Activated T-helper 17 cell treated with anti-CD3 and anti-CD28 coated beads, Interleukin-2, amount 50 U/mL, for 72 hours (primary cell): ENCODE results near the gene PACS2. TPM values are rescaled to one million over a fixed set of nuclear protein-coding genes. Genes with fewer than 3 reads are reported as not detected.

ENCODE experiments used
- ATAC-seq: fragments of 150-1000 bp; cut with Tn5 transposase; replicated peaks from 2 replicates; pipeline ENCODE4 v1.10.0; 2021; ENCODE audit warnings: mild to moderate bottlenecking, moderate library complexity
- H3K27ac Mint-ChIP-seq: one replicate; pipeline ENCODE4 v1.8.0; 2022; ENCODE audit warnings: mixed read lengths
- H3K27me3 Mint-ChIP-seq: one replicate; pipeline ENCODE4 v1.8.0; 2022; ENCODE audit warnings: mixed read lengths
- H3K36me3 Mint-ChIP-seq: one replicate; pipeline ENCODE4 v1.8.0; 2022; ENCODE audit warnings: low read depth, mild to moderate bottlenecking, mixed read lengths
- H3K4me1 Mint-ChIP-seq: one replicate; pipeline ENCODE4 v1.8.0; 2022; ENCODE audit warnings: mixed read lengths
- H3K4me3 Mint-ChIP-seq: one replicate; pipeline ENCODE4 v1.8.0; 2022; ENCODE audit warnings: mild to moderate bottlenecking, mixed read lengths
- H3K9me3 Mint-ChIP-seq: one replicate; pipeline ENCODE4 v1.8.0; 2022; ENCODE audit warnings: mixed read lengths
- total RNA-seq, 2 donors: library from RNA; stranded (reverse); gene quantifications; one replicate each; pipeline ENCODE4 v1.2.3, GENCODE V29; 2022

Gene PACS2
- total RNA-seq, 2 donors from 2014 or later: 26.4 to 30.0 TPM

GRCh38 chr14:105391541-105391940 is 77.0 kb downstream of the PACS2 start:
- no peak for ATAC-seq
- no peaks in the 10 kb centered on the region for H3K36me3 Mint-ChIP-seq
- no peaks in the 10 kb centered on the region for H3K4me1 Mint-ChIP-seq
- H3K27ac Mint-ChIP-seq: no peak overlapping the region
- no peak overlapping the region for H3K4me3 Mint-ChIP-seq
- H3K9me3 Mint-ChIP-seq: no peaks in the 10 kb centered on the region
- H3K27me3 Mint-ChIP-seq: no peaks in the 10 kb centered on the region

GRCh38 chr14:105392131-105393090 is 77.9 kb downstream of the PACS2 start:
- ATAC-seq: no peak
- H3K9me3 Mint-ChIP-seq: no peaks in the 10 kb centered on the region
- H3K4me3 Mint-ChIP-seq: no peak overlapping the region
- no peaks in the 10 kb centered on the region for H3K4me1 Mint-ChIP-seq
- H3K27me3 Mint-ChIP-seq: no peaks in the 10 kb centered on the region
- no peaks in the 10 kb centered on the region for H3K36me3 Mint-ChIP-seq
- no peak overlapping the region for H3K27ac Mint-ChIP-seq

- Mint-ChIP-seq H3K36me3 (no peaks in the 10 kb centered on the region), H3K9me3 (no peaks in the 10 kb centered on the region), H3K4me3 (no peak overlapping the region), H3K4me1 (no peaks in the 10 kb centered on the region), H3K27ac (no peak overlapping the region), H3K27me3 (no peaks in the 10 kb centered on the region)
- ATAC-seq: no peak
Observed at GRCh38 chr14:105393151-105393550, 78.6 kb downstream of the PACS2 start.

GRCh38 chr14:105394714-105395537 is 80.4 kb downstream of the PACS2 start:
- ATAC-seq: no peak
- no peak overlapping the region for H3K27ac Mint-ChIP-seq

GRCh38 chr14:105395538-105395854 is 80.9 kb downstream of the PACS2 start:
- Mint-ChIP-seq H3K36me3 (peaks cover 6% of the 10 kb centered on the region), H3K4me1 (peaks cover 5% of the 10 kb centered on the region), H3K27ac (no peak overlapping the region), H3K27me3 (no peaks in the 10 kb centered on the region), H3K9me3 (peaks cover 2% of the 10 kb centered on the region), H3K4me3 (no peak overlapping the region)
- no peak for ATAC-seq

More at GRCh38 chr14:105394714-105395537, 80.4 kb downstream of the PACS2 start:
- Mint-ChIP-seq H3K9me3 (no peaks in the 10 kb centered on the region), H3K27me3 (no peaks in the 10 kb centered on the region), H3K4me3 (no peak overlapping the region), H3K36me3 (no peaks in the 10 kb centered on the region), H3K4me1 (no peaks in the 10 kb centered on the region)

GRCh38 chr14:105397350-105397931 is 82.9 kb downstream of the PACS2 start:
- Mint-ChIP-seq H3K4me1 (peaks cover 5% of the 10 kb centered on the region), H3K27ac (peak overlapping the region; percentile 66), H3K4me3 (peak overlapping the region; percentile 72), H3K9me3 (peaks cover 9% of the 10 kb centered on the region), H3K27me3 (no peaks in the 10 kb centered on the region), H3K36me3 (peaks cover 18% of the 10 kb centered on the region)
- ATAC-seq: no peak

GRCh38 chr14:105398044-105398725 is 83.6 kb downstream of the PACS2 start, which contains the start of gene TEX22:
TSS of gene TEX22 (plus strand) at chr14:105398538. CDS start at chr14:105399341, 803 bp downstream.
- Mint-ChIP-seq H3K27ac (peak within 1 kb of the TSS; percentile 74), H3K4me1 (peaks cover 5% of the 10 kb centered on the region), H3K27me3 (no peaks in the 10 kb centered on the region), H3K36me3 (peaks cover 18% of the 10 kb centered on the region), H3K4me3 (peak within 1 kb of the TSS; percentile 72), H3K9me3 (peaks cover 9% of the 10 kb centered on the region)
- peak; percentile 92 for ATAC-seq

- ATAC-seq: peak; percentile 52
- H3K4me1 Mint-ChIP-seq: peaks cover 5% of the 10 kb centered on the region
- H3K27ac Mint-ChIP-seq: peak overlapping the region; percentile 74
- H3K4me3 Mint-ChIP-seq: peak overlapping the region; percentile 72
- no peaks in the 10 kb centered on the region for H3K27me3 Mint-ChIP-seq
- H3K36me3 Mint-ChIP-seq: peaks cover 18% of the 10 kb centered on the region
- peaks cover 9% of the 10 kb centered on the region for H3K9me3 Mint-ChIP-seq
Observed at GRCh38 chr14:105398726-105399465, 84.3 kb downstream of the PACS2 start.

- Mint-ChIP-seq H3K27me3 (no peaks in the 10 kb centered on the region), H3K36me3 (peaks cover 18% of the 10 kb centered on the region), H3K4me3 (peak overlapping the region; percentile 72), H3K9me3 (peaks cover 9% of the 10 kb centered on the region), H3K27ac (no peak overlapping the region), H3K4me1 (peaks cover 9% of the 10 kb centered on the region)
- ATAC-seq: no peak
Observed at GRCh38 chr14:105399466-105399775, 84.9 kb downstream of the PACS2 start.

GRCh38 chr14:105400016-105400415 is 85.5 kb downstream of the PACS2 start:
- peaks cover 18% of the 10 kb centered on the region for H3K36me3 Mint-ChIP-seq

GRCh38 chr14:105401699-105402098 is 87.2 kb downstream of the PACS2 start:
- H3K4me3 Mint-ChIP-seq: no peak overlapping the region
- no peak overlapping the region for H3K27ac Mint-ChIP-seq
- H3K9me3 Mint-ChIP-seq: peaks cover 9% of the 10 kb centered on the region
- H3K27me3 Mint-ChIP-seq: no peaks in the 10 kb centered on the region
- no peak for ATAC-seq
- peaks cover 10% of the 10 kb centered on the region for H3K4me1 Mint-ChIP-seq
- H3K36me3 Mint-ChIP-seq: peaks cover 18% of the 10 kb centered on the region

More at GRCh38 chr14:105400016-105400415, 85.5 kb downstream of the PACS2 start:
- peaks cover 9% of the 10 kb centered on the region for H3K9me3 Mint-ChIP-seq
- no peaks in the 10 kb centered on the region for H3K27me3 Mint-ChIP-seq
- peak overlapping the region; percentile 34 for H3K27ac Mint-ChIP-seq
- peaks cover 10% of the 10 kb centered on the region for H3K4me1 Mint-ChIP-seq
- no peak for ATAC-seq
- H3K4me3 Mint-ChIP-seq: peak overlapping the region; percentile 72

- Mint-ChIP-seq H3K36me3 (no peaks in the 10 kb centered on the region), H3K27ac (no peak overlapping the region), H3K4me1 (peaks cover 4% of the 10 kb centered on the region), H3K9me3 (no peaks in the 10 kb centered on the region), H3K4me3 (no peak overlapping the region), H3K27me3 (peaks cover 10% of the 10 kb centered on the region)
- ATAC-seq: no peak
Observed at GRCh38 chr14:105408592-105408991, 94.0 kb downstream of the PACS2 start.

GRCh38 chr14:105409364-105409763 is 94.8 kb downstream of the PACS2 start:
- H3K4me1 Mint-ChIP-seq: peaks cover 1% of the 10 kb centered on the region
- H3K36me3 Mint-ChIP-seq: no peaks in the 10 kb centered on the region
- H3K9me3 Mint-ChIP-seq: no peaks in the 10 kb centered on the region
- no peak overlapping the region for H3K27ac Mint-ChIP-seq
- H3K27me3 Mint-ChIP-seq: peaks cover 12% of the 10 kb centered on the region
- ATAC-seq: no peak
- no peak overlapping the region for H3K4me3 Mint-ChIP-seq
